CD1c-positive myeloid dendritic cell (primary cell): Measurements from ENCODE around the gene SMYD1.

Source experiments
- DNase-seq: peaks from one replicate; pipeline ENCODE4 v3.0.0-alpha.2; 2016; ENCODE audit errors: extremely low spot score

Gene SMYD1

GRCh38 chr2:88122141-88122884 lies 54.7 kb downstream of the SMYD1 start:
- no peak for DNase-seq

- no peak for DNase-seq
Observed at GRCh38 chr2:88123164-88123974, 55.7 kb downstream of the SMYD1 start.

GRCh38 chr2:88123975-88124917 lies 56.6 kb downstream of the SMYD1 start:
- no peak for DNase-seq

- no peak for DNase-seq
Observed at GRCh38 chr2:88125344-88125923, 57.8 kb downstream of the SMYD1 start.

- no peak for DNase-seq
Observed at GRCh38 chr2:88125924-88126771, 58.5 kb downstream of the SMYD1 start.

GRCh38 chr2:88126772-88127637 lies 59.4 kb downstream of the SMYD1 start:
- DNase-seq, result no peak

- DNase-seq, result no peak
Observed at GRCh38 chr2:88127638-88127887, 59.9 kb downstream of the SMYD1 start.

GRCh38 chr2:88127888-88128653 lies 60.4 kb downstream of the SMYD1 start, which contains the start of gene FABP1:
Gene FABP1 (minus strand): TSS chr2:88128062. CDS start chr2:88128017, 45 bp downstream.
- no peak for DNase-seq

GRCh38 chr2:88128654-88129312 lies 61.2 kb downstream of the SMYD1 start:
- no peak for DNase-seq

GRCh38 chr2:88129313-88129959 lies 61.8 kb downstream of the SMYD1 start:
- no peak for DNase-seq

GRCh38 chr2:88131201-88131998 lies 63.8 kb downstream of the SMYD1 start:
- no peak for DNase-seq

- DNase-seq, result no peak
Observed at GRCh38 chr2:88131999-88132368, 64.4 kb downstream of the SMYD1 start.

GRCh38 chr2:88133875-88134274 lies 66.2 kb downstream of the SMYD1 start:
- DNase-seq, result no peak

- DNase-seq, result no peak
Observed at GRCh38 chr2:88136817-88137216, 69.2 kb downstream of the SMYD1 start.

- no peak for DNase-seq
Observed at GRCh38 chr2:88137833-88138232, 70.2 kb downstream of the SMYD1 start.

- no peak for DNase-seq
Observed at GRCh38 chr2:88139203-88139702, 71.6 kb downstream of the SMYD1 start.

GRCh38 chr2:88139804-88140203 lies 72.2 kb downstream of the SMYD1 start:
- no peak for DNase-seq
